ENCODE data around the gene CST4. TPM values are rescaled to one million over a fixed set of nuclear protein-coding genes. Genes with fewer than 3 reads are reported as not detected.

Gene CST4
- total and polyA plus RNA-seq, 2 donors from 2014 or later, result not detected

DNA sequence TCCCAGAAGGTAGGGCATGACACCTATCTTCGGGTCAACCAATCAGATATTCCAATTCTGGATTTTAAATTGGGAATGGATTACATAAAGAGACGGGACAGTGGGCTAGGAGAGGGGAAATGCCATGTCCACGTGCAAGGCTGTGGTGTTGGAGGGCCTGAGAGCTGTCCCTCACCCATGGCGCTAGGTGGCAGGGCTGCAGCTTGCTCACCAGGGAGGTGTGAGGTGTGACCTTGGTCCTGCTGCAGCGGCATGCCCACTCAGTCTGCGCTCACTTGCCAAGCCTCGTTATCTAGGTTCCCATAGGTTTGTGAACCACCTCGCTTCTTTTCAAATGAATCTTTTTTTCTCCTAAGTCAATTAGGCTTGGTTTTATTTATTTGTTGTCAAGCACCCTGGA lies 31.6 kb downstream of the CST4 start:
- no peaks in the 10 kb centered on the region for H3K27me3 ChIP-seq (ENCODE audit: control insufficient read depth, insufficient read depth, low read length)
- H3K9ac ChIP-seq (ENCODE audit: low read length in 3 of 3), result no peak overlapping the region
- H3K36me3 ChIP-seq (ENCODE audit: control insufficient read depth in 2 of 3, insufficient read depth in 3 of 3, low read length in 3 of 3), result peaks cover 0 to 2% (median 0%) of the 10 kb centered on the region in 3 donors
- H3K9me3 ChIP-seq (ENCODE audit: control insufficient read depth in 2 of 3, insufficient read depth in 1 of 3, low read length in 3 of 3), result peaks cover 0 to 3% (median 0%) of the 10 kb centered on the region in 3 donors
- H3K27ac ChIP-seq (ENCODE audit: low read depth in 2 of 2, low read length in 2 of 2), result no peak overlapping the region
- H3K4me3 ChIP-seq (ENCODE audit: low read length in 3 of 3), result no peak overlapping the region
- peaks cover 7 to 10% (median 8%) of the 10 kb centered on the region in 3 donors for H3K4me1 ChIP-seq (ENCODE audit: control insufficient read depth in 2 of 3, insufficient read depth in 2 of 3, low read depth in 1 of 3, low read length in 3 of 3)
- FAIRE-seq (no peak), DNase-seq (no peak)
- intact Hi-C loops (cut with DNase I), result no loop called here
- TF ChIP-seq, protein P1, sequence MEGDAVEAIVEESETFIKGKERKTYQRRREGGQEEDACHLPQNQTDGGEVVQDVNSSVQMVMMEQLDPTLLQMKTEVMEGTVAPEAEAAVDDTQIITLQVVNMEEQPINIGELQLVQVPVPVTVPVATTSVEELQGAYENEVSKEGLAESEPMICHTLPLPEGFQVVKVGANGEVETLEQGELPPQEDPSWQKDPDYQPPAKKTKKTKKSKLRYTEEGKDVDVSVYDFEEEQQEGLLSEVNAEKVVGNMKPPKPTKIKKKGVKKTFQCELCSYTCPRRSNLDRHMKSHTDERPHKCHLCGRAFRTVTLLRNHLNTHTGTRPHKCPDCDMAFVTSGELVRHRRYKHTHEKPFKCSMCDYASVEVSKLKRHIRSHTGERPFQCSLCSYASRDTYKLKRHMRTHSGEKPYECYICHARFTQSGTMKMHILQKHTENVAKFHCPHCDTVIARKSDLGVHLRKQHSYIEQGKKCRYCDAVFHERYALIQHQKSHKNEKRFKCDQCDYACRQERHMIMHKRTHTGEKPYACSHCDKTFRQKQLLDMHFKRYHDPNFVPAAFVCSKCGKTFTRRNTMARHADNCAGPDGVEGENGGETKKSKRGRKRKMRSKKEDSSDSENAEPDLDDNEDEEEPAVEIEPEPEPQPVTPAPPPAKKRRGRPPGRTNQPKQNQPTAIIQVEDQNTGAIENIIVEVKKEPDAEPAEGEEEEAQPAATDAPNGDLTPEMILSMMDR (IDR thresholded peaks at IDR 0.05; ENCODE audit: borderline replicate concordance, extremely low read depth, insufficient read depth), result no peak

- Histone ChIP-seq H3K4me3 (ENCODE audit: low read length in 3 of 3) (no peak overlapping the region), H3K27ac (ENCODE audit: low read depth in 2 of 2, low read length in 2 of 2) (no peak overlapping the region)
- no peak for FAIRE-seq
Observed at GRCh38 chr20:23656372-23656771, 32.5 kb downstream of the CST4 start.

DNA sequence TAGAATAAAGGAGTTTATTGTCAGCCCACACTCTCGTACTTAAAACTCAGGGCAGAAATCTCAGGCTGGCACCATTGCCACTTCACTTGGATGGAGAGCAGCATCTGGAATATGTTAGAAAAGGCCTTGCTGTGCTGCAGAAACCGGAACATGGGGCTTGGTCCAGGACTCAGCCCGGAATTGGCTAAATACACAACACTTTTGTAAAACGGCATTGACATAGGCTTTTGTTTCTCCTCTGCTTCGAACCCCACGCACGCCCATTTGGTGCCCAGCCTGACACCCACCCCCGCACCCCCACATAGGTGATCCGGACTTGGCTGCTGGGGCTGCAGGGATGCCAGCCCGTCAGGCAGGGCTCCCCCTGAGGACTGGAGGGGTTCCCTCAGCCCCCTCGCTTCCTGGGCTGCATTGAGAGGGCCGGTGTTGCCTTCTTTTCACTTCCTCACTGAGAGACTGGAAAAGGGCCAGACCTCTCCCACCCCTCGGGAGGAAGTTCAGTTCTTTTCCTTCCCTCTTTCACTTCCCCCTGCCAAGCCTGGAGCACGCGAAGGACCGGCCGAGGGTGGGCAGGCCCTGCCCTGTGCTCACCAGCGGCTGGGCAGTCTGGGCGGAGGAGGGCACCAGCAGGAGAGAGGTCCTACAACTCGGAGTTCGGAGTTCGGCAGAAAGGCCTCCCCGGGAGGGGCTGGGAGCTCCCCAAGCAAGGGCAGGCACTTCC lies 33.2 kb downstream of the CST4 start:
- H3K9me3 ChIP-seq (ENCODE audit: control insufficient read depth in 2 of 3, insufficient read depth in 1 of 3, low read length in 3 of 3), result peaks cover 0 to 3% (median 0%) of the 10 kb centered on the region in 3 donors
- H3K27me3 ChIP-seq (ENCODE audit: control insufficient read depth, insufficient read depth, low read length), result no peaks in the 10 kb centered on the region
- H3K4me3 ChIP-seq (ENCODE audit: low read length in 3 of 3), result no peak overlapping the region
- no peak overlapping the region for H3K9ac ChIP-seq (ENCODE audit: low read length in 3 of 3)
- TF ChIP-seq, protein P1 (IDR thresholded peaks at IDR 0.05; ENCODE audit: borderline replicate concordance, extremely low read depth, insufficient read depth), result no peak
- no peak overlapping the region for H3K27ac ChIP-seq (ENCODE audit: low read depth in 2 of 2, low read length in 2 of 2)
- intact Hi-C loops (cut with DNase I), result no loop called here
- H3K4me1 ChIP-seq (ENCODE audit: control insufficient read depth in 2 of 3, insufficient read depth in 2 of 3, low read depth in 1 of 3, low read length in 3 of 3), result peaks cover 7 to 10% (median 8%) of the 10 kb centered on the region in 3 donors
- H3K36me3 ChIP-seq (ENCODE audit: control insufficient read depth in 2 of 3, insufficient read depth in 3 of 3, low read length in 3 of 3), result peaks cover 0 to 2% (median 0%) of the 10 kb centered on the region in 3 donors
- FAIRE-seq (no peak), DNase-seq (peak in 2 of 5 donors; percentile 28 to 81)

More at GRCh38 chr20:23656372-23656771, 32.5 kb downstream of the CST4 start:
- intact Hi-C loops (cut with DNase I), result no loop called here
- DNase-seq, result peak in 2 of 5 donors; percentile 28 to 36
- Histone ChIP-seq H3K9me3 (ENCODE audit: control insufficient read depth in 2 of 3, insufficient read depth in 1 of 3, low read length in 3 of 3) (peaks cover 0 to 3% (median 0%) of the 10 kb centered on the region in 3 donors), H3K36me3 (ENCODE audit: control insufficient read depth in 2 of 3, insufficient read depth in 3 of 3, low read length in 3 of 3) (peaks cover 0 to 2% (median 0%) of the 10 kb centered on the region in 3 donors), H3K9ac (ENCODE audit: low read length in 3 of 3) (no peak overlapping the region), H3K4me1 (ENCODE audit: control insufficient read depth in 2 of 3, insufficient read depth in 2 of 3, low read depth in 1 of 3, low read length in 3 of 3) (peaks cover 7 to 10% (median 8%) of the 10 kb centered on the region in 3 donors), H3K27me3 (ENCODE audit: control insufficient read depth, insufficient read depth, low read length) (no peaks in the 10 kb centered on the region)
- TF ChIP-seq, protein P1 (IDR thresholded peaks at IDR 0.05; ENCODE audit: borderline replicate concordance, extremely low read depth, insufficient read depth), result no peak
